Astrocyte (in vitro differentiated cells and primary cell): ENCODE data around the gene SRRM4. TPM values are rescaled to one million over a fixed set of nuclear protein-coding genes. Genes with fewer than 3 reads are reported as not detected.

Experiments used
- DNase-seq: peaks from one replicate; pipeline ENCODE4 v3.0.0-alpha.2; 2010; ENCODE audit warnings: low read depth
- FAIRE-seq: peaks from 2 replicates; lab custom pipeline; 2011; peaks lifted over from hg19 to GRCh38; lab: Jason Lieb, UNC
- H2AFZ ChIP-seq: 2 replicates; pipeline ENCODE4 v1.6.0; 2012; ENCODE audit warnings: low read depth, low read length, inconsistent platforms
- H3K27ac ChIP-seq: 2 replicates; pipeline ENCODE4 v1.5.1; 2011; ENCODE audit warnings: low read depth, low read length, inconsistent platforms
- H3K27me3 ChIP-seq: 2 replicates; pipeline ENCODE4 v1.6.0; 2011; ENCODE audit warnings: low read length, inconsistent platforms; ENCODE audit not compliant: insufficient read depth
- H3K36me3 ChIP-seq: 2 replicates; pipeline ENCODE4 v1.5.1; 2011; ENCODE audit warnings: low read length, inconsistent platforms; ENCODE audit not compliant: insufficient read depth
- H3K4me1 ChIP-seq: 2 replicates; pipeline ENCODE4 v1.5.1; 2011; ENCODE audit warnings: low read length, inconsistent platforms; ENCODE audit not compliant: insufficient read depth
- H3K4me2 ChIP-seq: 2 replicates; pipeline ENCODE4 v1.6.0; 2012; ENCODE audit warnings: low read length, inconsistent platforms
- H3K4me3 ChIP-seq: 2 replicates; pipeline ENCODE4 v1.5.1; 2011; ENCODE audit warnings: low read depth, mild to moderate bottlenecking, low read length, inconsistent platforms; ENCODE audit not compliant: insufficient read depth
- H3K79me2 ChIP-seq: 2 replicates; pipeline ENCODE4 v1.6.0; 2012; ENCODE audit warnings: mild to moderate bottlenecking, low read length, inconsistent platforms; ENCODE audit not compliant: insufficient read depth
- H3K9ac ChIP-seq: 2 replicates; pipeline ENCODE4 v1.6.0; 2012; ENCODE audit warnings: mild to moderate bottlenecking, low read length, inconsistent platforms
- H3K9me3 ChIP-seq: 2 replicates; pipeline ENCODE4 v1.5.1; 2012; ENCODE audit warnings: low read depth, mild to moderate bottlenecking, low read length, inconsistent platforms; ENCODE audit not compliant: insufficient read depth
- H4K20me1 ChIP-seq: 2 replicates; pipeline ENCODE4 v1.6.0; 2012; ENCODE audit warnings: low read length, inconsistent platforms; ENCODE audit not compliant: insufficient read depth
- H3K27ac Mint-ChIP-seq: one replicate; pipeline ENCODE4 v1.8.0; 2021; ENCODE audit warnings: mild to moderate bottlenecking, mixed read lengths; ENCODE audit not compliant: unreplicated experiment
- H3K27me3 Mint-ChIP-seq: one replicate; pipeline ENCODE4 v1.8.0; 2021; ENCODE audit warnings: low read depth, mixed read lengths; ENCODE audit not compliant: unreplicated experiment
- H3K36me3 Mint-ChIP-seq: one replicate; pipeline ENCODE4 v1.8.0; 2021; ENCODE audit warnings: low read depth, mixed read lengths; ENCODE audit not compliant: unreplicated experiment
- H3K4me1 Mint-ChIP-seq: one replicate; pipeline ENCODE4 v1.8.0; 2021; ENCODE audit warnings: low read depth, mixed read lengths; ENCODE audit not compliant: unreplicated experiment
- H3K4me3 Mint-ChIP-seq: one replicate; pipeline ENCODE4 v1.8.0; 2021; ENCODE audit warnings: mild to moderate bottlenecking, moderate library complexity, mixed read lengths; ENCODE audit not compliant: unreplicated experiment
- H3K9me3 Mint-ChIP-seq: one replicate; pipeline ENCODE4 v1.8.0; 2021; ENCODE audit warnings: mild to moderate bottlenecking, mixed read lengths; ENCODE audit not compliant: unreplicated experiment
- CTCF ChIP-seq: IDR thresholded peaks from 2 replicates; pipeline ENCODE4 v1.5.1; 2011; ENCODE audit warnings: low read depth, mild to moderate bottlenecking, inconsistent platforms, low read length, moderate library complexity; ENCODE audit not compliant: insufficient read depth
- EZH2 ChIP-seq: IDR thresholded peaks from 2 replicates; pipeline ENCODE4 v1.6.1; 2012; ENCODE audit warnings: mild to moderate bottlenecking, low read length, inconsistent platforms; ENCODE audit not compliant: insufficient read depth
- total RNA-seq: library from RNA; stranded (reverse); gene quantifications from 2 replicates; pipeline ENCODE4 v1.2.1, GENCODE V29; 2021

Gene SRRM4
- total RNA-seq, 1 donor from 2014 or later = 0.30 TPM

- Histone ChIP-seq H3K4me1 (no peaks in the 10 kb centered on the region), H3K4me3 (no peak overlapping the region), H3K27ac (no peak overlapping the region), H3K36me3 (no peaks in the 10 kb centered on the region), H3K4me2 (no peak overlapping the region), H3K9me3 (no peaks in the 10 kb centered on the region), H3K9ac (no peak overlapping the region), H4K20me1 (no peaks in the 10 kb centered on the region), H3K79me2 (no peaks in the 10 kb centered on the region), H3K27me3 (no peaks in the 10 kb centered on the region), H2AFZ (no peak overlapping the region)
- TF ChIP-seq EZH2 (no peak), CTCF (peak; percentile 70)
- H3K36me3 Mint-ChIP-seq = no peaks in the 10 kb centered on the region
- no peak overlapping the region for H3K4me3 Mint-ChIP-seq
- no peak overlapping the region for H3K27ac Mint-ChIP-seq
- H3K27me3 Mint-ChIP-seq = peaks cover 9% of the 10 kb centered on the region
- peak; percentile 10 for DNase-seq
- H3K9me3 Mint-ChIP-seq = no peaks in the 10 kb centered on the region
- no peak for FAIRE-seq
- H3K4me1 Mint-ChIP-seq = peaks cover 4% of the 10 kb centered on the region
Measured at GRCh38 chr12:119115296-119115905, 134.1 kb downstream of the SRRM4 start.

- TF ChIP-seq CTCF (no peak), EZH2 (no peak)
- Mint-ChIP-seq H3K4me3 (no peak overlapping the region), H3K27me3 (peaks cover 15% of the 10 kb centered on the region), H3K36me3 (no peaks in the 10 kb centered on the region), H3K27ac (no peak overlapping the region), H3K9me3 (no peaks in the 10 kb centered on the region), H3K4me1 (peaks cover 4% of the 10 kb centered on the region)
- no peaks in the 10 kb centered on the region for H3K4me1 ChIP-seq
- no peak overlapping the region for H3K27ac ChIP-seq
- H3K27me3 ChIP-seq = no peaks in the 10 kb centered on the region
- no peak overlapping the region for H3K4me3 ChIP-seq
- no peak overlapping the region for H2AFZ ChIP-seq
- H3K9me3 ChIP-seq = no peaks in the 10 kb centered on the region
- no peak overlapping the region for H3K9ac ChIP-seq
- H3K36me3 ChIP-seq = no peaks in the 10 kb centered on the region
- H4K20me1 ChIP-seq = no peaks in the 10 kb centered on the region
- DNase-seq = no peak
- no peak for FAIRE-seq
- no peak overlapping the region for H3K4me2 ChIP-seq
- no peaks in the 10 kb centered on the region for H3K79me2 ChIP-seq
Measured at GRCh38 chr12:119117936-119118335, 136.6 kb downstream of the SRRM4 start.

- no peak overlapping the region for H3K4me3 ChIP-seq
- no peaks in the 10 kb centered on the region for H3K9me3 ChIP-seq
- no peaks in the 10 kb centered on the region for H3K36me3 ChIP-seq
- H3K27ac ChIP-seq = no peak overlapping the region
- Mint-ChIP-seq H3K36me3 (no peaks in the 10 kb centered on the region), H3K9me3 (no peaks in the 10 kb centered on the region), H3K4me1 (peaks cover 4% of the 10 kb centered on the region), H3K27me3 (peaks cover 17% of the 10 kb centered on the region), H3K27ac (no peak overlapping the region), H3K4me3 (no peak overlapping the region)
- H3K4me2 ChIP-seq = no peak overlapping the region
- DNase-seq = no peak
- H4K20me1 ChIP-seq = no peaks in the 10 kb centered on the region
- no peaks in the 10 kb centered on the region for H3K79me2 ChIP-seq
- no peak for TF ChIP-seq CTCF
- TF ChIP-seq EZH2 = no peak
- H3K27me3 ChIP-seq = no peaks in the 10 kb centered on the region
- H2AFZ ChIP-seq = no peak overlapping the region
- no peaks in the 10 kb centered on the region for H3K4me1 ChIP-seq
- no peak overlapping the region for H3K9ac ChIP-seq
- FAIRE-seq = no peak
Measured at GRCh38 chr12:119118625-119119024, 137.3 kb downstream of the SRRM4 start.
